ENCODE measurements around the gene SNX32. TPM values are rescaled to one million over a fixed set of nuclear protein-coding genes. Genes with fewer than 3 reads are reported as not detected.
A peak's percentile ranks its signal among the peaks of the same experiment; 100 is the strongest.

SNX32 gene
- total and polyA plus RNA-seq, 4 donors, result 0.14 to 0.88 (median 0.64) TPM

DNA sequence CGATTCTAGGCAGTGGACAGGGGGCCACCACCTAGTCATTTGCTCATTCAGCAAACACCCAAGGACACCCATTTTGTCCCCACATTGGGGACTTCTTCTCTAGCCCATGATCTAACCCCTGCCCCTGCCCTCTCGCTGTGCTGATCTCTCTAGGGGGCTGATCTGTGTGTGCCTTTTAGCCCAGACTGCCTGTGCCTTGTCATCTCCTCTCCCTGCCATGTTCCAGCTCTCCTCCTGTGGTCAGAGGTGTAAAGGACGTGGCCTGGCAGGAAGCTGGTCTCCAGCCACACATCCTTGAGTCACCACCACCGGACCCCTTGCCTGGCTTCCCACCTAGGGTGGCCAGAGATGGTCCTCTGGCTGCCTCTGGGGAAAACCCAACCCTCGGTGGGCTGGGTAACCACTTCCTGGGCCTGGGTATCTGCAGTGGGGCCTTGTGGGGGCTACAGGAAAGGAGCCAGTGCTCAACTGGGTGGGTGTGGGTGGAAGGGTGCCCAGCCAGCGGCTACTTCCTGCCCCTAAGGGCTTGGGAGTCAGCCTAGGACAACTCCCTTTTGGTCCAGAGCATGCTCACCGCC is 47.2 kb downstream of the SNX32 start:
- Histone ChIP-seq H3K9me3 (ENCODE audit: control insufficient read depth in 4 of 4, insufficient read depth in 3 of 4, low read length in 3 of 4) (no peaks in the 10 kb centered on the region), H3K27me3 (ENCODE audit: control insufficient read depth in 3 of 3, insufficient read depth in 3 of 3, low read length in 2 of 3) (no peaks in the 10 kb centered on the region), H3K27ac (ENCODE audit: low read depth in 1 of 2, low read length in 1 of 2) (peak overlapping the region in 1 of 2 donors; percentile 16), H3K4me1 (ENCODE audit: control insufficient read depth in 5 of 5, insufficient read depth in 5 of 5, low read length in 5 of 5) (peaks cover 0 to 8% (median 0%) of the 10 kb centered on the region in 5 donors), H3K9ac (ENCODE audit: insufficient read depth in 1 of 2, low read length in 2 of 2) (no peak overlapping the region), H3K4me3 (no peak overlapping the region), H3K36me3 (ENCODE audit: control insufficient read depth in 4 of 4, insufficient read depth in 4 of 4, low read length in 4 of 4) (peaks cover 7 to 27% (median 18%) of the 10 kb centered on the region in 4 donors)
- ATAC-seq (ENCODE audit: insufficient read depth, low FRiP score), result no peak
- 52 to 62% methylated on average over 7 of the region's 7 CpGs for WGBS, 2 donors
- DNase-seq, result no peak
- TF ChIP-seq, protein P1, sequence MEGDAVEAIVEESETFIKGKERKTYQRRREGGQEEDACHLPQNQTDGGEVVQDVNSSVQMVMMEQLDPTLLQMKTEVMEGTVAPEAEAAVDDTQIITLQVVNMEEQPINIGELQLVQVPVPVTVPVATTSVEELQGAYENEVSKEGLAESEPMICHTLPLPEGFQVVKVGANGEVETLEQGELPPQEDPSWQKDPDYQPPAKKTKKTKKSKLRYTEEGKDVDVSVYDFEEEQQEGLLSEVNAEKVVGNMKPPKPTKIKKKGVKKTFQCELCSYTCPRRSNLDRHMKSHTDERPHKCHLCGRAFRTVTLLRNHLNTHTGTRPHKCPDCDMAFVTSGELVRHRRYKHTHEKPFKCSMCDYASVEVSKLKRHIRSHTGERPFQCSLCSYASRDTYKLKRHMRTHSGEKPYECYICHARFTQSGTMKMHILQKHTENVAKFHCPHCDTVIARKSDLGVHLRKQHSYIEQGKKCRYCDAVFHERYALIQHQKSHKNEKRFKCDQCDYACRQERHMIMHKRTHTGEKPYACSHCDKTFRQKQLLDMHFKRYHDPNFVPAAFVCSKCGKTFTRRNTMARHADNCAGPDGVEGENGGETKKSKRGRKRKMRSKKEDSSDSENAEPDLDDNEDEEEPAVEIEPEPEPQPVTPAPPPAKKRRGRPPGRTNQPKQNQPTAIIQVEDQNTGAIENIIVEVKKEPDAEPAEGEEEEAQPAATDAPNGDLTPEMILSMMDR (IDR thresholded peaks at IDR 0.05; ENCODE audit: control extremely low read depth, extremely low read depth), result no peak

DNA sequence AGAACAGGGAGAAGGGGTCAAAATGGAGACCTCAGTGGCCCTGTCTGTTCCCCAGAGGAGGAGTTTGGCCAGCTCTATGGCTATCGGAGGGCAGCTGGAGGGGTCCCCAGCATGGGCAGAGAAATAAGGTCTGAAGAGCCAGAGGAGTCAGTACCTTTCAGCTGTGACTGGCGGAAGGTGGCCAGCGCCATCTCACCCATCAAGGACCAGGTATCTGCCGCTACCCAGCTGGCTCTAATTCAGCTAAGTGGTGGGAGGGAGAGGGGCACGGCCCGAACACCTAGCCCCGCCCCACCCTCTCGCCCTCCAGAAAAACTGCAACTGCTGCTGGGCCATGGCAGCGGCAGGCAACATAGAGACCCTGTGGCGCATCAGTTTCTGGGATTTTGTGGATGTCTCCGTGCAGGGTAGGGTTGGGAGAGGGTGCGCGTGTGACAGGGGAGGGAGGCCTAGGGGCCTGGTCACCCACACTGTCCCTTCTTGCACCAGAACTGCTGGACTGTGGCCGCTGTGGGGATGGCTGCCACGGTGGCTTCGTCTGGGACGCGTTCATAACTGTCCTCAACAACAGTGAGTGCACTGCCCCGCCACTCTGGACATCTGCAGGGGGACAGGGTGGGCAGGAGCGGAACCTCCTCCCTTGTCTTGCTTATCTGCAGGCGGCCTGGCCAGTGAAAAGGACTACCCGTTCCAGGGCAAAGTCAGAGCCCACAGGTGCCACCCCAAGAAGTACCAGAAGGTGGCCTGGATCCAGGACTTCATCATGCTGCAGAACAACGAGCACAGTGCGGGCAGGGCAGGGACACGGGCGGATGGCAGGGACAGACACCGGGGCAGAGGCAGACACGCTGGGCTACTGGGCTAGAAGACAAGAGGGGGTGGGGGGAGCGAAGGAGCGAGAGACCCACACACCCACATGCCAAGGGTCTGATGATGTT is 48.6 kb downstream of the SNX32 start:
- ATAC-seq (ENCODE audit: insufficient read depth, low FRiP score), result no peak
- 93 to 97% methylated on average over 29 to 30 of the region's 30 CpGs for WGBS, 2 donors
- H3K36me3 ChIP-seq (ENCODE audit: control insufficient read depth in 4 of 4, insufficient read depth in 4 of 4, low read length in 4 of 4), result peaks cover 7 to 30% (median 24%) of the 10 kb centered on the region in 4 donors
- H3K9me3 ChIP-seq (ENCODE audit: control insufficient read depth in 4 of 4, insufficient read depth in 3 of 4, low read length in 3 of 4), result no peaks in the 10 kb centered on the region
- H3K9ac ChIP-seq (ENCODE audit: insufficient read depth in 1 of 2, low read length in 2 of 2), result no peak overlapping the region
- peaks cover 0 to 9% (median 3%) of the 10 kb centered on the region in 5 donors for H3K4me1 ChIP-seq (ENCODE audit: control insufficient read depth in 5 of 5, insufficient read depth in 5 of 5, low read length in 5 of 5)
- H3K27me3 ChIP-seq (ENCODE audit: control insufficient read depth in 3 of 3, insufficient read depth in 3 of 3, low read length in 2 of 3), result no peaks in the 10 kb centered on the region
- DNase-seq, result no peak
- no peak overlapping the region for H3K27ac ChIP-seq (ENCODE audit: low read depth in 1 of 2, low read length in 1 of 2)
- TF ChIP-seq, protein P1 (IDR thresholded peaks at IDR 0.05; ENCODE audit: control extremely low read depth, extremely low read depth), result no peak
- no peak overlapping the region for H3K4me3 ChIP-seq

DNA sequence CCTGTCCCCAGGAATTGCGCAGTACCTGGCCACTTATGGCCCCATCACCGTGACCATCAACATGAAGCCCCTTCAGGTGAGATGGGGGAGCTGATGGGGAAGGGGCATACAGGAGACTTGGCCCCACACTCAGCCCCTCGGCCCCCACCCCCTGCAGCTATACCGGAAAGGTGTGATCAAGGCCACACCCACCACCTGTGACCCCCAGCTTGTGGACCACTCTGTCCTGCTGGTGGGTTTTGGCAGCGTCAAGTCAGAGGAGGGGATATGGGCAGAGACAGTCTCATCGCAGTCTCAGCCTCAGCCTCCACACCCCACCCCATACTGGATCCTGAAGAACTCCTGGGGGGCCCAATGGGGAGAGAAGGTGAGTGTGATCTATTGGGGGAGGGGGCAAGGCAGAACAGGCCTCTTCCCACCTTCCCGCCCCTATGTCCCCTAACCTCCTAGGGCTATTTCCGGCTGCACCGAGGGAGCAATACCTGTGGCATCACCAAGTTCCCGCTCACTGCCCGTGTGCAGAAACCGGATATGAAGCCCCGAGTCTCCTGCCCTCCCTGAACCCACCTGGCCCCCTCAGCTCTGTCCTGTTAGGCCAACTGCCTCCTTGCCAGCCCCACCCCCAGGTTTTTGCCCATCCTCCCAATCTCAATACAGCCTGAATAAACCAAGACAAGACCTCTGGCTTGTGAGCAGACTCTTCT is 49.4 kb downstream of the SNX32 start:
- WGBS, 2 donors, result 93 to 95% methylated on average over 13 of the region's 13 CpGs
- peaks cover 0 to 16% (median 8%) of the 10 kb centered on the region in 5 donors for H3K4me1 ChIP-seq (ENCODE audit: control insufficient read depth in 5 of 5, insufficient read depth in 5 of 5, low read length in 5 of 5)
- no peak overlapping the region for H3K9ac ChIP-seq (ENCODE audit: insufficient read depth in 1 of 2, low read length in 2 of 2)
- no peaks in the 10 kb centered on the region for H3K27me3 ChIP-seq (ENCODE audit: control insufficient read depth in 3 of 3, insufficient read depth in 3 of 3, low read length in 2 of 3)
- H3K9me3 ChIP-seq (ENCODE audit: control insufficient read depth in 4 of 4, insufficient read depth in 3 of 4, low read length in 3 of 4), result no peaks in the 10 kb centered on the region
- ATAC-seq (ENCODE audit: insufficient read depth, low FRiP score), result no peak
- H3K4me3 ChIP-seq, result no peak overlapping the region
- H3K36me3 ChIP-seq (ENCODE audit: control insufficient read depth in 4 of 4, insufficient read depth in 4 of 4, low read length in 4 of 4), result peaks cover 7 to 30% (median 24%) of the 10 kb centered on the region in 4 donors
- DNase-seq, result no peak
- H3K27ac ChIP-seq (ENCODE audit: low read depth in 1 of 2, low read length in 1 of 2), result no peak overlapping the region
- TF ChIP-seq, protein P1 (IDR thresholded peaks at IDR 0.05; ENCODE audit: control extremely low read depth, extremely low read depth), result no peak
